GM12874 (cell line): Measurements from ENCODE around the gene GULP1.

Experiments
- TF ChIP-seq, protein P1 (sequence below): IDR thresholded peaks from 2 replicates; pipeline ENCODE4 v1.5.1; 2011; ENCODE audit warnings: low read depth, mild to moderate bottlenecking, control low read depth, low read length, moderate library complexity; ENCODE audit not compliant: insufficient read depth

Gene GULP1

GRCh38 chr2:188338463-188338862, 46.8 kb downstream of the GULP1 start:
- TF ChIP-seq, protein P1, sequence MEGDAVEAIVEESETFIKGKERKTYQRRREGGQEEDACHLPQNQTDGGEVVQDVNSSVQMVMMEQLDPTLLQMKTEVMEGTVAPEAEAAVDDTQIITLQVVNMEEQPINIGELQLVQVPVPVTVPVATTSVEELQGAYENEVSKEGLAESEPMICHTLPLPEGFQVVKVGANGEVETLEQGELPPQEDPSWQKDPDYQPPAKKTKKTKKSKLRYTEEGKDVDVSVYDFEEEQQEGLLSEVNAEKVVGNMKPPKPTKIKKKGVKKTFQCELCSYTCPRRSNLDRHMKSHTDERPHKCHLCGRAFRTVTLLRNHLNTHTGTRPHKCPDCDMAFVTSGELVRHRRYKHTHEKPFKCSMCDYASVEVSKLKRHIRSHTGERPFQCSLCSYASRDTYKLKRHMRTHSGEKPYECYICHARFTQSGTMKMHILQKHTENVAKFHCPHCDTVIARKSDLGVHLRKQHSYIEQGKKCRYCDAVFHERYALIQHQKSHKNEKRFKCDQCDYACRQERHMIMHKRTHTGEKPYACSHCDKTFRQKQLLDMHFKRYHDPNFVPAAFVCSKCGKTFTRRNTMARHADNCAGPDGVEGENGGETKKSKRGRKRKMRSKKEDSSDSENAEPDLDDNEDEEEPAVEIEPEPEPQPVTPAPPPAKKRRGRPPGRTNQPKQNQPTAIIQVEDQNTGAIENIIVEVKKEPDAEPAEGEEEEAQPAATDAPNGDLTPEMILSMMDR = no peak

DNA sequence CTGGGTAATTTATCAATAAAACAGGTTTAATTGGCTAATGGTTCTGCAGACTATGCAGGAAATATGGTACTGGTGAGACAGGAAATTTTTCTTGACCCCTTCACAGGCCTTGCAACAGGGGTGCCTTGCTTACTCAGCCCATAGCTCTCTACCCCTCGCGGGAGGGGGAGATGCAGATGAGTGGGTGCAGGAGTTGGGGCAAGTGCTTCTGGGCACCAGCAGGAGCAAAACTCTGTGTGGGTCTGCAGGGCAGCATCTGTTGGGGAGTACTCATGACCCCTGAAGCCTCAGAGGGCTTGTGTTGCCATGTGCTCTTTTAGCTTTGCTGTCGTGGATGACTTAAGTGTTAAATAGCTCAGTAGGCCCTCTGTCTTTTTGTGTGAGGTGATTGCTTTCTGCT, 48.6 kb downstream of the GULP1 start:
- TF ChIP-seq, protein P1 = no peak

DNA sequence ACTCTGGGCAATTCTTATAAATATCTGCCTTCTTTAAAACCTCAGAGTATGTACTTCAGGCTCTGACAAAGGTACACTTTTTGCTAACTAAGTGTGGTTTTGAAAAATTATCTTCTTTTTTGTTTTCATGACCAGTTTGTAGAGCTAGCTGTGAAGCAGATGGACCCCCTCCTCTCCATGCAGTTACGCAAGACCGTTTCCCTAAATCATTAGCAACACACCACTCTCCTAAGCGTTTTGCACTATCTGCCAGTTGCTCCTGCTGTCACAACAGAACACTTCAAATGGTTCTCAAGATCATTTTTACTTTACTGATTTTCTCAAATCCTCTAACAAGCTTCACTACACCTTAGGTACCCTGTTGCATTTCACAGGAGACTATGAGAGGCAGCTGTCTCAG, 53.3 kb downstream of the GULP1 start:
- TF ChIP-seq, protein P1 = no peak

DNA sequence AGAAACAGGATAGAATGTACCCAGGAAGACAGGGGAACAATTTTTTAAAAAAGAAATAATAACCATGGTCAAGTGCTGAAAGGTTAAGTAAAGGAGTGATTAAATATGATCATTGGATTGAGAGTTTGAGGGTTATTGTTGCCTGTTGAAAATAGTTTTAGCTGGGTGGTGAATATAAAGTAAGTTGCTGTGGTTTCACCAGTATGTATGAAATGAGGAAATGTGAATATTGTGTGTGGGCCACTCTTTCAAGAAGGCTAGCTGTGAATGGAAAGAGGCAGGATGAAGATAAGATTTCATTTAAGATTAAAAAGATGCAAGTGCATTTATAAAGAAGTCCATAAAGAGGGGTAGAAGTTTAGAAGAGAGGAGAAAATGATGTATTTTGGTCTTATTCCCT, 53.8 kb downstream of the GULP1 start:
- TF ChIP-seq, protein P1 = no peak

- TF ChIP-seq, protein P1 = no peak
Observed at GRCh38 chr2:188345831-188346458, 54.3 kb downstream of the GULP1 start.

- TF ChIP-seq, protein P1 = no peak
Observed at GRCh38 chr2:188349019-188349418, 57.3 kb downstream of the GULP1 start.

GRCh38 chr2:188353282-188353681, 61.6 kb downstream of the GULP1 start:
- TF ChIP-seq, protein P1 = no peak
